Measurements from ENCODE around the gene AAGAB.
"Not testable (repeated sequence)": the region's sequence is repeated elsewhere in the genome, so short reads cannot be mapped to it uniquely, and the experiment has no call there.

Gene AAGAB, protein sequence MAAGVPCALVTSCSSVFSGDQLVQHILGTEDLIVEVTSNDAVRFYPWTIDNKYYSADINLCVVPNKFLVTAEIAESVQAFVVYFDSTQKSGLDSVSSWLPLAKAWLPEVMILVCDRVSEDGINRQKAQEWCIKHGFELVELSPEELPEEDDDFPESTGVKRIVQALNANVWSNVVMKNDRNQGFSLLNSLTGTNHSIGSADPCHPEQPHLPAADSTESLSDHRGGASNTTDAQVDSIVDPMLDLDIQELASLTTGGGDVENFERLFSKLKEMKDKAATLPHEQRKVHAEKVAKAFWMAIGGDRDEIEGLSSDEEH

DNA sequence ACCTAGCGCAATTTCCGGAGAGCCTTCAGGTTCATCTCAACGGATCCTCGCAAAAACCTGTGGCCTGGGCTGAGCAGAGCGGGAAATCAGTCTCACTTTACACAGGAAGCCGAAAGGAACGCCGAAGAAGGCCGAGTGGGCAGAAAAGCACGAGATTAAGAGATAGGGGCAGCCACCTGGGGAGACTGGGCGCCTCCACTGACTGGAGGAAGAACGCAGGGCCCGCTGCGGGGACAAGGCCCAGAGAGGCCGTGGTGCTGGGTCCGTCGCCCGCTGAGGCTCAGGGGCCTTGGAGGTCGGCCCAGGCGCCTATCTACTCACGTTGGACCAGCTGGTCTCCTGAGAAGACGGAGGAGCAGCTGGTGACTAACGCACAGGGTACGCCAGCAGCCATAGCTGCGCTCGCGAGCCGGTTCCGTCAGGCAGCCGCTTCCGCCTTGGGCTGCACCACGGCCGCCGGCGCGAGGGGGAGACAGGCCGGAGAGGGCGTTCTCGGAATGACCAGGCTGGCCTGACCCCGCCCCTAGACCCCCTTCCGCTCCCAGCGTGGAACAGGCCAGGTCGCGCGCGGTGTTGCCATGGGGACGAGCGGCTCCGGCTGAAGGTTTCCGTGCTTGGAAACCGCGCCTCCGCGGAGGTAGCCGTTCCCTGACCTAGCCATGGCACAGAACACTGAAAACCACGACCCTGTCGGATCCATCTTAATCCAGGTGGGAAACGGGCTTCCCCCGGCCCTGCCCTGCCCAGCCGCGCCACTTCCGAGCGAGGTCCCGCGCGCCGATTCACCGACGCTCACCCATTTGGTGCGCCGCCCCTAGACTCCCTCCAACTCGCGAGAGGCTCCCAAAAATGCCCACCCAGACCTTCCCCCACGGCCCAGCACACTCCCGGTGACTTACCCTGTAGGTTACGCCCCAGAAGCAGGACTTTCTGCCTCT is at the start of gene AAGAB, which contains the start of gene IQCH:
Gene AAGAB (minus strand): TSS at position 424 of the 938 bp plus-strand sequence. CDS start 30 bp downstream, at position 394.
Gene IQCH (plus strand): TSS at position 549 of the 938 bp plus-strand sequence. CDS start 111 bp downstream, at position 660.
- DNase-seq (ENCODE audit: low read depth in 1 of 2, low spot score in 1 of 2) = peak; percentile 95

DNA sequence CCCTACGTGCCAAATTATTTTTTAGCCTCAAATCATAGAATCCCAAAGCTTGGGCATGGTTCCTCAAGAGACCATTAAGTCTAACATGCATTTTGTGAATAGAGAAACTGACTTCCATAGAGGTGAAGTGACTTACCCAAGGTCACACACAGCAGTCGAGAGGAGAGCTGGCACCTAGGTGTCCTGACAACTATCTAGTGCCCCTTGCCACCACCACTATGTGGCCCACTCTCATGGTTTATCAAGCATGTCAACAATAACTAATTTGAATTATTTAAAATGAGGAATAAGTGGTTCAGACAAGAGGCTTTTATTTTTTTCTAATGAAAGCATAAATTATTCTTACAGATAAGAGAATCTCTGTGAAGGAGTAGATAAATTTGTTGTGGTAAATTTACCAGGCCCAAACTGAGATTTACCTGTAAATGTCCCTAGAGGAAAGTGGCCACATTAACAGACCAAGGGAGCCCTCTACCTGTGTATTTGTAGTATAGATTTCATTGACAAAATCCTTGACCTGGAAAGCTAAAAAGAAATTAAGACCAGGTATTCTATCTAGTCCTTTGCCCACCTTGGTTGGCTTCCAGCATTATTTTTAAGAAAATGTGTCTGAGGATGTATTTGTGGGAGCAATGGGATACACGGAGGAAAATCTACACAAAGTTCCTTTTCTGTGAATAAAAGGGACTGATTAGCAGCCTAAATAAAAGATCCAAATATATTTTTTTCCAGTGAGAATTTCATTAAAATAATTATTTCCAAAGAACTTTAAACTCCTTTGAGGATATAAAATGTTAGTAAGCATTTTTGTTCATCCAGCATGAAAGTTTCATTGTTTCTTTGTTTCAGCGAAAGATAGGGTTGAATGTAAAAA is 49.3 kb upstream of the AAGAB start:
- peak in 1 of 2 donors; percentile 16 for DNase-seq (ENCODE audit: low read depth in 1 of 2, low spot score in 1 of 2)

- DNase-seq (ENCODE audit: low read depth in 1 of 2, low spot score in 1 of 2) = no peak
Observed at GRCh38 chr15:67300266-67301025, 46.0 kb upstream of the AAGAB start.

- DNase-seq (ENCODE audit: low read depth in 1 of 2, low spot score in 1 of 2) = no peak
Observed at GRCh38 chr15:67296684-67297083, 42.2 kb upstream of the AAGAB start.

DNA sequence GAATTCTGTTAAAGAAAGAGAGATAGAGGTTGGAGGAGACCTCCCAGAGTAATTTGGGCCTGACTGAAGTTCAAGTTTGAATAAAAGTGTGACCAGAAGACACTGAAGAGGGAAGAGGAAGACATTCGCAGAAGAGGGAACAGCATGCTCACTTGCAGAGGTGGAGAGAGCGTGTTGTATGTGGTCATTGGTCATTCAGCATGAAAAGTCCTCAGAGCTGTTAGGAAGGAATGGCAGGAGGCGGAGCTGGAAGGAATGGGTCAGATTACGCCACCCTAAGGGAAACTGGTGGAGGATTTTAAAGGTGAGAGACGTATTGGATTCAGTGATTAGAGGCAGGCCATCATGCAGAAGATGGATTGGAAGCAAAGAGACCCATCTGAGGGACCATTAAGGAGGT is 41.7 kb upstream of the AAGAB start:
- no peak for DNase-seq (ENCODE audit: low read depth in 1 of 2, low spot score in 1 of 2)

- no peak for DNase-seq (ENCODE audit: low read depth in 1 of 2, low spot score in 1 of 2)
Observed at GRCh38 chr15:67290319-67290718, 35.9 kb upstream of the AAGAB start.

- not testable (repeated sequence) for DNase-seq (ENCODE audit: low read depth in 1 of 2, low spot score in 1 of 2)
Observed at GRCh38 chr15:67286400-67286799, 31.9 kb upstream of the AAGAB start.

DNA sequence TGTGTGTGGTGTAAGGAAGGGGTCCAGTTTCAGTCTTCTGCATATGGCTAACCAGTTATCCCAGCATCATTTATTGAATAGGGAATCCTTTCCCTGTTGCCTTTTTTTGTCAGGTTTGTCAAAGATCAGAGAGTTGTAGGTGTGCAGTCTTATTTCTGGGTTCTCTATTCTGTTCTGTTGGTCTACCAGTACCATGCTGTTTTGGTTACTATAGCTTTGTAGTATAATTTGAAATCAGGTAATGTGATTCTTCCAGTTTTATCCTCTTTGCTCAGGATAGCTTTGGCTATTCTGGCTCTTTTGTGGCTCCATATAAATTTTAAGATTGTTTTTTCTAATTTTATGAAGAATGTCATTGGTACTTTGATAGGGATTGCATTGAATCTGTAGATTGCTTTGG is 31.2 kb upstream of the AAGAB start:
- not testable (repeated sequence) for DNase-seq (ENCODE audit: low read depth in 1 of 2, low spot score in 1 of 2)

DNA sequence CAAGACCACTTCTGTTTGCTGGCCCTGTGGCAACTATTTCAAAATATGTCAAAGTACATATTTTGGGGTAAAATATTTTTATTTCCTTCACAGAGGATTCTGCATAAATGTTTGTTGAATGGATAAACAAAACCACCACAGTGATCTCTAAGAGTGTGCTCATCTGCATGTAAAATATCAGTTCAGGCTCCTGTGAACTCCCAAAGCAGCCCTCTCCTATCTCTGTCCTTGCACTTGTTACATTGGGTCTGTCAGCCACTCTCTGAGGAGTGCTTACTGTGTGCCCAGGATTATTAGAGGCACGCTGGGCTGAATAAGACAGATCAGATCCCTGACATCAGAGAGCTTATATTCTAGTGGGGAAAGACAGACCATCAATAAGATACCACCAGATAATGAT is 27.3 kb upstream of the AAGAB start:
- DNase-seq (ENCODE audit: low read depth in 1 of 2, low spot score in 1 of 2) = no peak

GRCh38 chr15:67280217-67280616 is 25.8 kb upstream of the AAGAB start:
- DNase-seq (ENCODE audit: low read depth in 1 of 2, low spot score in 1 of 2) = no peak

DNA sequence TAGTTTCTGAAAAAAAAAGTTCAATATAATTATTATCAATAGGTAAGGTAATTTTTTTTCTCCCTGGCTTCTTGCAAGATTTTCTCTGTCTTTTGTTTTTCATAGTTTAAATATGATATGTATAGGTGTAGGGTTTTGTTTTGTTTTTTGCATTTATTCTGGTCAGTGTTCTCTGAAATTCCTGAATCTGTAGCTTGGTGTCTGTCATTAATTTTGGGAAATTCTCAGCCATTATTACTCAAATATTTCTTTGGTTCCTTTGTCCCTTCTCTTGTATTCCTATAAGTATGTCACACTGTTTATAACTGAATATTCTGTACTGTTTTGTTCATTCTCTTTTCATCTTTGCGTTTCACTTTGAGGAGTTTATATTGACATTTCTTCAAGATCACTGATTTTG is 22.2 kb upstream of the AAGAB start:
- no peak for DNase-seq (ENCODE audit: low read depth in 1 of 2, low spot score in 1 of 2)

- DNase-seq (ENCODE audit: low read depth in 1 of 2, low spot score in 1 of 2) = no peak
Observed at GRCh38 chr15:67274236-67274635, 19.8 kb upstream of the AAGAB start.

DNA sequence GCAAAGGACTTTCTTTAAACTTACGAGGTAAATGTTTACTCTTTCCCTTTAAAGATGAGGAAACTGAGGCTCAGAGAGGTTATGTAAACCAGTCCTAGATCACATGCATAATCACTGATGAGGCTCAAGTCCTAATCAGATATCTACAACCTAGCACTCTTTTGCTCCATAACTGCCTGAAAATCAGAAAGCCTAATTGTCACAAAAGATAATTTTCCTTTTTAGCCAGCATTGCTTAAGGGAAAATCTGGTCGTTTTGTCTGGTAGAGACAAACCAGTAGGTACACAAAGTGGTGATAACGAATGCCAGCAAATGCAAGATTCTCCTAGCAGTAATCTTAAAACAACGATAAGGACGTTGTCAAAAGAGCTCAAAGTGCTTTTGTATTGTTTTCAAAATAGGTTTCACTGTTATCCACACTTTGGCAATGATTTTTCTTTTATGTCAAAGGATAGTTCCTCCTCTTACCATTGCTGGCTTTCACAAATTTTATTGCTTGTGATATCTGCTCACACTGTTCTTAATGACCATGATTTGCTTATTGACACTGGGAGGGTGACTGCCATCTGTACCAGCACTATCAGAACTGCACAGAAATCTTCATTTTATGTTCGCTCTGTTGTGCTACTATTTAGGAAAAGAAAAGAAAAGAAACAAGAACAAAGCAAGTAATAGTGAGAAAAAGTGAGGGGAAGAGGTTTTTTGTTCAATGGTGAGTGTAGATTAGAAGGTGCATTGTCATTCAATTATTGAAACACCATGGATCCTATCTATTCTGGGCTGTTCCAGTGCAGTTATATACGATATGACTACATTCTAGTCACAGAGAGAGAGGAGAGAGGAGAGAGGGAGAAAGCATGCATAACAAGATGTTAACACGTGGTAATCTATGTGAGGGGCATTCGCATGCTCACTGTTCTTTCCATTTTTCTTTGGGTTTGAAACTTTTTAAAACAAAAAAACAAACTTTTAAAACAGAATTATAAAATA is 13.8 kb upstream of the AAGAB start:
- no peak for DNase-seq (ENCODE audit: low read depth in 1 of 2, low spot score in 1 of 2)

GRCh38 chr15:67267440-67267839 is 13.0 kb upstream of the AAGAB start:
- no peak for DNase-seq (ENCODE audit: low read depth in 1 of 2, low spot score in 1 of 2)

- no peak for DNase-seq (ENCODE audit: low read depth in 1 of 2, low spot score in 1 of 2)
Observed at GRCh38 chr15:67266870-67267269, 12.4 kb upstream of the AAGAB start.

GRCh38 chr15:67259806-67260205 is 5.3 kb upstream of the AAGAB start:
- DNase-seq (ENCODE audit: low read depth in 1 of 2, low spot score in 1 of 2) = no peak

DNA sequence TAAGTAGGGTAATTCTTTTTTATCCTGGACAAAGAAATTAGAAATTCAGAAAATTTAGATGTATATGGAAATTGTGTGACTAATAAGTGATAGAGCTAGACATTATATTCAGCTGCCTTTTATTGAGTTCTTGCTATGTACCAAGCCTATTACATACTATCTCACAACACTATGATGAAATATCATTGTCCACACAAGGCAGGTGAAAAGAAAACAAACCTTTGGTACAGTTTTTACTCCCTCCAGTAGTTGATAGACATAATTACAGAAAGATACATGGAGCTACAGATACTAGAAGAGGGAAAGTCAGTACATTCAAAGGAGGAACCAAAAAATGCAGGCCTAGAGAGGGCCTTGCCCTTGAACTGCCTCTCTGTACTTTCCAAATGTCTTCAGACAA is 4.9 kb upstream of the AAGAB start:
- DNase-seq (ENCODE audit: low read depth in 1 of 2, low spot score in 1 of 2) = no peak

- DNase-seq (ENCODE audit: low read depth in 1 of 2, low spot score in 1 of 2) = not testable (repeated sequence)
Observed at GRCh38 chr15:67258412-67258811, 4.0 kb upstream of the AAGAB start.

DNA sequence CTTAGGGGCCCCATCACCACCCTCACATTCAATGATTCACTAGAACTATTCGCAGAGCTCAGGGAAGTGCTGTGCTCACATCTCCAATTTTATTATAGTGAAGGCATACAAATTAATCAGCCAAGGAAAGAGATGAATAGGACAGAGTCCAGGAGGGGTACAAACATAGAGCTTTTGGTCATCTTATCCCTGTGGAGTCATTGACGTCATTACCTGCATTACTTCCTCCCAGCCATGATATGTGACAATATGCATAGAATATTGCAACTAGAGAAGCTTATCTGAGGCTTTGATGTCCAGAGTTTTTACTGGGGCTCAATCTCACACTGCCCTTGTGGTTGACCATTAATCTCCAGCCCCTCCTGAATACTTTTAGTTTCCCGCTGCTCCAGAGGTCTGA is 1.6 kb upstream of the AAGAB start:
- no peak for DNase-seq (ENCODE audit: low read depth in 1 of 2, low spot score in 1 of 2)

Data from activated CD4-positive, alpha-beta T cell treated with anti-CD3 and anti-CD28 coated beads, Interleukin-2, amount 50 U/mL, for 24 hours (primary cell).